EL (cell line): ENCODE measurements around the gene XNDC1N.
A peak's percentile ranks its signal among the peaks of the same experiment; 100 is the strongest.

Source experiments
- DNase-seq: peaks from one replicate; pipeline ENCODE4 v3.0.0-alpha.2; 2016

Gene XNDC1N

GRCh38 chr11:71927820-71928736, at the start of gene XNDC1N:
XNDC1N (minus strand) TSS chr11:71928594; CDS start chr11:71923353, 5,241 bp downstream.
- peak; percentile 92 for DNase-seq

- peak; percentile 59 for DNase-seq
Measured at GRCh38 chr11:71977743-71978418, 49.5 kb upstream of the XNDC1N start.

- DNase-seq, result no peak
Measured at GRCh38 chr11:71977090-71977489, 48.7 kb upstream of the XNDC1N start.

- no peak for DNase-seq
Measured at GRCh38 chr11:71976551-71976950, 48.2 kb upstream of the XNDC1N start.

GRCh38 chr11:71971680-71972079, 43.3 kb upstream of the XNDC1N start:
- no peak for DNase-seq

- DNase-seq, result no peak
Measured at GRCh38 chr11:71964641-71965040, 36.2 kb upstream of the XNDC1N start.

DNA sequence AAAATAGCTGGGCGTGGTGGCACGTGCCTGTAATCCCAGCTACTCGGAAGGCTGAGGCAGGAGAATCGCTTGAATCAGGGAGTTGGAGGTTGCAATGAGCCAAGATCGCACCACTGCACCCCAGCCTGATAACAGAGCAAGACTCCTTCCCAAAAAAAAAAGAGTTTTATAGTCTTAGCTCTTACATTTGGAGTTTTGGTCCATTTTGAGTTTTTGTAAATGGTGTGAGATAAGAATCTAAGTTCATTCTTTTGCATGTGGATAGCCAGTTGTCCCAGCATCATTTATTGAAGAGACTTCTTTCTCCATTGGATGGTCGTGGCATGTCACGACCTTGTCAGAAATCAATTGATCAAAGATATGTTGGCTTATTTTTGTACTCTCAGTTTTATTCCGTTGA, 35.1 kb upstream of the XNDC1N start:
- no peak for DNase-seq

DNA sequence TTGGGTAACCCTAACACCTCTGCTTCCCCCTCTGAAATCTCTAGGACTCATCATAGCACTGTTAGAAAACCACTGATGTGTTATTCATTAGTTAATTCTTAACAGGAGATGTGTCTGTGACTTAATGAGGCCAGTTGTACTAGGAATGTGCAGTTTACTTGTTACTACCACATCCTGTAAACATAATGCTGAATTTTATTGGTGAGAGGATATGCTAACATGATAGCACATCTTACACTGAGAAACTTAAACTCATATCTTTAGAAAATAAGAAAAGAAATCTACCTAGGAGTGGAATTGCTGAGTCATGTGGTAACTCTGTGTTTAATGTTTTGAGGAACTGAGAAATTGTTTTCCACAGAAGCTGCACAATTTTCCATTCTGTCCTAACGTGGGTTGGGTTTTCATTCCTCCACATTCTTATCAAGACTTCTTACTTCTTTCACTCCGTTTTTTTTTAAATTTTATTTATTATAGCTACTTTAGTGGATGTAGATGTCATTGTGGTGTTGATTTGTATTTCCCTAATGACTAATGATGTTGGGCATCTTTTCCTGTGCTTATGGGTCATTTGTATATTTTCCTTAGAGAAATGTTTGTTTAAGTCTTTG, 34.1 kb upstream of the XNDC1N start:
- peak; percentile 45 for DNase-seq

GRCh38 chr11:71955898-71956456, 27.6 kb upstream of the XNDC1N start:
- DNase-seq, result no peak

- DNase-seq, result no peak
Measured at GRCh38 chr11:71951741-71952310, 23.4 kb upstream of the XNDC1N start.

- no peak for DNase-seq
Measured at GRCh38 chr11:71949034-71949433, 20.6 kb upstream of the XNDC1N start.

GRCh38 chr11:71948314-71949027, 20.1 kb upstream of the XNDC1N start:
- DNase-seq, result no peak

- no peak for DNase-seq
Measured at GRCh38 chr11:71947498-71947897, 19.1 kb upstream of the XNDC1N start.

- DNase-seq, result peak; percentile 67
Measured at GRCh38 chr11:71946144-71946571, 17.8 kb upstream of the XNDC1N start.

GRCh38 chr11:71940561-71941219, 12.3 kb upstream of the XNDC1N start:
- DNase-seq, result no peak

DNA sequence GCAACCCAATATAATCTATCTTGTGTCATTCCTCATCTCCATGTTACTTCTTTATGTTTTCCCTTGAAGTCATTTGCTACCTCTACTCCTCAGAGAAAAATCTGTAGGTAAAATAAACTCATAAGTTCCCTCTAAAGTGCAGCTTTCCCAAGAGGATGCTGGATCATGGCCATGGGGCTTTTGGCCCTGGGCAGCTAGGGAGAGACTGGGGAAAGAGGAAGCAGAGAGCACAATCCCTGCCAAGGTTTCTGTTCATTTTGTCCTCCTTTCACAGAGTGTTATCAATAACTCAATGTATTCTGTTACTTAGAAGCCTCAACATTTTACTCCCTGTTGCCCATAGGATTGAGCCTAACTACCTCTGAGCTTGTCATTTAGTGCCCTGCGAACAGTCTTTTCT, 9.4 kb upstream of the XNDC1N start:
- DNase-seq, result no peak

DNA sequence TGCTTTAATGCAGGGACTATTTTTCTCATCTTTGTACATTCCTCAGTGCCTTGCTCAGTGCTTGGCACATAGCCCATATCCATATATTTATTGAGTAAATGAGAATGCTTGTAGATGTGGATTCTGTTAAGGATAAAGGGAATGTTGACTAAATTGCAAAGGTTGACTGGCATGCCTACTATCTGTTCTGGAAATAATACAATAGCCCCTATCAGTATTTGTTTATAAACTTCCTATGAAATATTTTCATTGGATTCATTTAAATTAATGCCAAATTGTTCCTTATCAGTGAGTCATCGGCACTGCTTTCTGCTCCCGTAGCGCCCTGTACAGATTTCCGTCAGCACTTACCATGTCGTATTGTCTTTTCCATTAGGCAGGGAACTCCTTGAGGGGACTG, 8.4 kb upstream of the XNDC1N start:
- peak; percentile 62 for DNase-seq

GRCh38 chr11:71935338-71935925, 7.0 kb upstream of the XNDC1N start:
- DNase-seq, result no peak

DNA sequence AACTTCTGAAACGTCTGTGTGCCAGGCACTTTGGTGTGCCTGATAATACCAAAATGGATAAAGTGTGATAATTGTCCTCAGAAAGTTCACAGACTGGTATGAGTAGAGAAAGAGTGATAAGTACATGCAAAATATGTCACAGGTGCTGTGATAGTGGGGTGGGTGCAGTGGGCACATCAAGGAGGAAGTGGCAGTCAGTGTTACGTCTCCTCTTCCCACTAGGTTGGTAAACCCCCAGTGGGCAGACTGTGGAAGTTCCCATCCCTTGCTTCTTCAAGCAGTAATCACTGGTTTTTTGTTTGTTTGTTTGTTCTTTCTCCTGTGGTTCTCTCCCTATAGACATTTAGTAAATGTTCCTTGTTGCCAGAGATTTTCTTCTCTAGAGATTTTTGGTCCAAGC, 5.8 kb upstream of the XNDC1N start:
- DNase-seq, result no peak

DNA sequence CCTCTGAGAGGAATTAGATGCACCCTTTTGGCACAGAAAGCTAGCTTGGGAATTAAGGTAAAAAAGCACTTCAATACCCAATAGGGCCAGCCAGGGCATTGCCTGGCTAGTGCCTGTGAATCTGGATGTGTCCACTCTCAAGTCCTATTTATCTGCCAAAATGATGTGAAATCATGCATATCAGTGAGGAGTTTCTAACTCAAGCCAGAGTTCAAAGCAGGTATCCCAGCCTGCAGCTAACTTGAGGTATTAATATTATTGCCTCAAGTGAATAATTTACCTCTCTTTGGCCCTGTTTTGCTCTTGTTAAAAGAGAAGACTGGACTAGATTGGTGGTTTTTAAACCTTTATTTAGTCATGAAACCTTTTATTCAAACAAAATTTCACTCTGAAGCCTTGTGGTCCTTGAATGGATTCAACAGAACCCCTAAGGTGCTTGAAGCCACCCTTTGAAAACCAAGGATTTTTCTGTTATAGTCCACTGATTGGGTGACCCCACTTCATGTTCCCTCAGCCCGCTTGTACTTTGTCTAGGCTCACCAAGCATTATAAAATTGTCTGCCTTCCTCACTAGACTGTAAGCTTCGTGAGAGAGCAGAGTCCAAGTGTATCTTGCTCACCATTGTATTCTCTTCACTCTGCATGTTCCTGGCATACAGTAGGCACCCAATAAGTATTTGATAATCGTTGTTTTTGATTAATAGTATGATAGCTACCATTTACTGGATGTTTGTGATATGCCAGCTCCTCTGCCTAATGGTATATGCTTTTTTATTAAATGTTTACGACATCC, 4.9 kb upstream of the XNDC1N start:
- no peak for DNase-seq

DNA sequence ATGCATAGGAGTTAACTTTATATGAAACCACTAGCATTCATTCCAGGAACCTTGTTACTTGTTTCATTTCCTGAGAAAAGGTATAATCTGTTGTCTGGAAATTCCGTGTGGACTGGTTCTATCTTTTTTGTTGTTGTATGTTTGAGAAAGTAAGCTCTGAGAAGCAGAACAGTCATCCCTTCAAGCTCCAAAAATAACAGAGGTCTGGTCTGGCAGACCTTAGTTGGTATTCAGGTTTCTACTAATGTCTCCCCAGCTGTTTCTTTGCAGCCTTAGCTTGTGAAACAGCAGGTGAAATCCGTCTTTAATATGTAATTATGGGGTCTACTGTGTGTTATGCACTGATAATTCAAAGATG, 2.8 kb upstream of the XNDC1N start:
- DNase-seq, result no peak
